HepG2 (cell line): ENCODE data around the gene TAAR9. TPM values are rescaled to one million over a fixed set of nuclear protein-coding genes. Genes with fewer than 3 reads are reported as not detected.

Experiments used
- ATAC-seq: fragments of 200-7000 bp; cut with Tn5 transposase; 3 replicates; pipeline ENCODE4 v1.9.1; 2020; ENCODE audit warnings: mild to moderate bottlenecking, moderate library complexity
- BruUV-seq: library from RNA; stranded (reverse); fragments of 400-500 nt; replicated peaks from 2 replicates; lab custom pipeline; 2021; lab: Mats Ljungman, UMichigan
- CTCF ChIA-PET: fragments of 300-600 bp; formaldehyde crosslinking; extraction: SDS; loops from one replicate; lab custom pipeline; 2021; ENCODE audit warnings: low total read pairs, inconsistent platforms, low intra/inter-chr PET ratio; lab: Yijun Ruan, JAX
- POLR2A ChIA-PET: fragments of 350-600 bp; sonication (Branson Sonifier 250); formaldehyde crosslinking; loops from one replicate; lab custom pipeline; 2020; ENCODE audit warnings: antibody characterized with exemption, inconsistent platforms; lab: Yijun Ruan, JAX
- DNase-seq: peaks from one replicate; pipeline ENCODE4 v3.0.0-alpha.2; 2015; ENCODE audit warnings: low spot score
- FAIRE-seq: peaks from 3 replicates; lab custom pipeline; 2011; peaks lifted over from hg19 to GRCh38; lab: Jason Lieb, UNC
- H2AFZ ChIP-seq: one replicate; pipeline ENCODE4 v1.6.1; 2011; ENCODE audit warnings: low read length, inconsistent platforms
- H3K27ac ChIP-seq: fragments of 300-600 bp; 3 replicates; pipeline ENCODE4 v1.8.0; 2011; ENCODE audit warnings: mixed run types, mild to moderate bottlenecking, mixed read lengths, low read length, inconsistent platforms; ENCODE audit not compliant: insufficient read depth; ENCODE audit errors: extremely low read length
- H3K27me3 ChIP-seq, 2 experiments: fragments of 200-600 bp in 1 of 2; 2 replicates in 1 of 2; 3 replicates in 1 of 2; pipeline versions ENCODE4 v1.6.0 to v1.8.0; 2011; ENCODE audit warnings: low read length in 2 of 2, mild to moderate bottlenecking in 2 of 2, moderate library complexity in 2 of 2, inconsistent platforms in 1 of 2; ENCODE audit not compliant: insufficient read depth in 2 of 2, control insufficient read depth in 1 of 2
- H3K36me3 ChIP-seq, 2 experiments: fragments of 200-600 bp in 1 of 2; replicated peaks in 1 of 2; 2 replicates in 1 of 2; 3 replicates in 1 of 2; pipeline versions ENCODE4 v1.5.1 to v1.8.0; 2011; ENCODE audit warnings: low read length in 2 of 2, inconsistent platforms in 1 of 2; ENCODE audit not compliant: insufficient read depth in 2 of 2, control insufficient read depth in 1 of 2
- H3K4me1 ChIP-seq: 2 replicates; pipeline ENCODE4 v1.5.1; 2012; ENCODE audit warnings: low read length, inconsistent platforms; ENCODE audit not compliant: insufficient read depth
- H3K4me2 ChIP-seq: 2 replicates; pipeline ENCODE4 v1.6.0; 2011; ENCODE audit warnings: low read depth, low read length, inconsistent platforms
- H3K4me3 ChIP-seq, 3 experiments: fragments of 200-600 bp in 1 of 3; sonication (generic), shearing (Covaris generic) in 1 of 3; replicated peaks in 1 of 3; 2 replicates each; pipeline ENCODE4 v1.5.1; 2011 to 2016; ENCODE audit warnings: low read length in 3 of 3, inconsistent platforms in 2 of 3, low read depth in 2 of 3, mild to moderate bottlenecking in 2 of 3, control low read depth in 1 of 3, mixed read lengths in 1 of 3; ENCODE audit not compliant: insufficient read depth in 1 of 3
- H3K79me2 ChIP-seq: one replicate; pipeline ENCODE4 v1.6.1; 2011; ENCODE audit warnings: low read length, inconsistent platforms; ENCODE audit not compliant: insufficient read depth
- H3K9ac ChIP-seq: 2 replicates; pipeline ENCODE4 v1.6.0; 2011; ENCODE audit warnings: mild to moderate bottlenecking, low read depth, low read length, inconsistent platforms; ENCODE audit not compliant: insufficient read depth
- H3K9me3 ChIP-seq: 2 replicates; pipeline ENCODE4 v1.5.1; 2012; ENCODE audit warnings: mild to moderate bottlenecking, low read length
- H4K20me1 ChIP-seq: 2 replicates; pipeline ENCODE4 v1.6.0; 2011; ENCODE audit warnings: inconsistent platforms, mild to moderate bottlenecking, low read length, moderate library complexity; ENCODE audit not compliant: insufficient read depth
- CCAR2 ChIP-seq: fragments of 200-400 bp; formaldehyde crosslinking; optimal IDR thresholded peaks from 2 replicates; pipeline ENCODE3; 2018; ENCODE audit warnings: low read depth, mild to moderate bottlenecking, low read length, moderate library complexity
- KMT2B ChIP-seq: IDR thresholded peaks from 2 replicates; pipeline ENCODE4 v1.6.1; 2016; ENCODE audit warnings: missing genetic modification reagents, missing compliant biosample characterization
- MYC ChIP-seq: sonication (generic); formaldehyde crosslinking; IDR thresholded peaks from 2 replicates; pipeline ENCODE4 v1.9.0; 2021; ENCODE audit warnings: missing genetic modification reagents, borderline replicate concordance
- PRMT3 ChIP-seq: sonication (generic); formaldehyde crosslinking; IDR thresholded peaks from 2 replicates; pipeline ENCODE4 v1.8.1; 2022; ENCODE audit warnings: low read depth, mild to moderate bottlenecking, moderate library complexity, missing genetic modification reagents, borderline replicate concordance
- SRSF4 ChIP-seq: fragments of 200-400 bp; formaldehyde crosslinking; IDR thresholded peaks from one replicate; pipeline ENCODE4 v1.6.1; 2018; ENCODE audit warnings: mild to moderate bottlenecking, low read depth, low read length, moderate library complexity; ENCODE audit not compliant: poor library complexity, severe bottlenecking
- ZNF282 ChIP-seq: fragments of 450-650 bp; IDR thresholded peaks from 2 replicates; pipeline ENCODE4 v1.6.1; 2018; ENCODE audit not compliant: partially characterized antibody
- ZNF468 ChIP-seq: sonication (generic); formaldehyde crosslinking; IDR thresholded peaks from 2 replicates; pipeline ENCODE4 v1.8.0; 2022; ENCODE audit warnings: mild to moderate bottlenecking, moderate library complexity, missing genetic modification reagents
- ZNF589 ChIP-seq: sonication (generic); formaldehyde crosslinking; conservative IDR thresholded peaks from 2 replicates; pipeline ENCODE4 v1.8.0; 2022; ENCODE audit warnings: mild to moderate bottlenecking, moderate library complexity, missing genetic modification reagents
- ZNF644 ChIP-seq: IDR thresholded peaks from 2 replicates; pipeline ENCODE4 v1.6.1; 2016; ENCODE audit warnings: low read depth
- ZNF674 ChIP-seq: sonication (generic); formaldehyde crosslinking; IDR thresholded peaks from 2 replicates; pipeline ENCODE4 v1.5.0; 2020; ENCODE audit warnings: low read depth, mild to moderate bottlenecking, missing genetic modification reagents
- ZNF737 ChIP-seq: sonication (generic); formaldehyde crosslinking; IDR thresholded peaks from 2 replicates; pipeline ENCODE4 v1.5.0; 2020; ENCODE audit warnings: missing genetic modification reagents, mild to moderate bottlenecking, borderline replicate concordance
- ZNF749 ChIP-seq: sonication (generic); formaldehyde crosslinking; IDR thresholded peaks from 2 replicates; pipeline ENCODE4 v1.8.0; 2022; ENCODE audit warnings: mild to moderate bottlenecking, missing genetic modification reagents, moderate library complexity, borderline replicate concordance
- ZSCAN30 ChIP-seq: sonication (generic); formaldehyde crosslinking; IDR thresholded peaks from 2 replicates; pipeline ENCODE4 v1.5.0; 2020; ENCODE audit warnings: mild to moderate bottlenecking, missing genetic modification reagents
- WGBS: methylation state at CpG from one replicate; pipeline ENCODE4 v1.1.6; 2017; ENCODE audit warnings: low lambda C conversion rate; 5-methylcytosine and 5-hydroxymethylcytosine counted together
- in situ Hi-C: cut with HindIII; loops from 2 replicates; pipeline ENCODE4 v1.10.0; 2017; ENCODE audit warnings: low pct_unique_long_range_greater_than_20kb; ENCODE audit not compliant: extremely low pct_ligation_motif_present
- intact Hi-C: fragments of 100-400 bp; cut with micrococcal nuclease; formaldehyde crosslinking; loops from one replicate; pipeline ENCODE4 v1.10.0; 2022; ENCODE audit not compliant: unreplicated experiment
- polyA plus RNA-seq, 8 experiments: library from polyadenylated mRNA; depleted of rRNA in 3 of 8; stranded (reverse) in 7 of 8; unstranded in 1 of 8; fragments of >200 nt; fragmentation: Illumina TruSeq in 4 of 8; extraction: Trizol in 4 of 8; gene quantifications; 2 replicates each; pipeline versions ENCODE4 v1.2.1 to v1.2.3, GENCODE V29; 2011 to 2016; ENCODE audit warnings: low read depth in 4 of 8, missing spikeins in 1 of 8, mixed read lengths in 1 of 8; ENCODE audit not compliant: insufficient read depth in 1 of 8
- total RNA-seq, 5 experiments: library from RNA; depleted of rRNA; stranded (reverse); fragments of >200 nt; fragmentation: Illumina TruSeq; extraction: Trizol; gene quantifications; 2 replicates each; pipeline ENCODE4 v1.2.3, GENCODE V29; 2016; ENCODE audit warnings: low read depth in 1 of 5
- TF ChIP-seq, protein P1 (sequence below): sonication (generic); formaldehyde crosslinking; IDR thresholded peaks from 2 replicates; pipeline ENCODE4 v1.4.0; 2020; ENCODE audit warnings: mild to moderate bottlenecking, missing genetic modification reagents
- TF ChIP-seq, protein P2 (sequence below): sonication (generic); formaldehyde crosslinking; IDR thresholded peaks from 2 replicates; pipeline ENCODE4 v1.4.0; 2020; ENCODE audit warnings: missing genetic modification reagents, borderline replicate concordance
- TF ChIP-seq, protein P3 (sequence below): sonication (generic); formaldehyde crosslinking; IDR thresholded peaks from 2 replicates; pipeline ENCODE4 v1.8.0; 2022; ENCODE audit warnings: mild to moderate bottlenecking, missing genetic modification reagents, moderate library complexity
- TF ChIP-seq, protein P4 (sequence below): IDR thresholded peaks from 2 replicates; pipeline ENCODE4 v1.6.1; 2016

The TAAR9 gene
- total and polyA plus RNA-seq, 2 of the 13 experiments (the other 11 are each of a cell fraction or from before 2014, with no cell fraction given), result 0.07 TPM; not detected in 1

DNA sequence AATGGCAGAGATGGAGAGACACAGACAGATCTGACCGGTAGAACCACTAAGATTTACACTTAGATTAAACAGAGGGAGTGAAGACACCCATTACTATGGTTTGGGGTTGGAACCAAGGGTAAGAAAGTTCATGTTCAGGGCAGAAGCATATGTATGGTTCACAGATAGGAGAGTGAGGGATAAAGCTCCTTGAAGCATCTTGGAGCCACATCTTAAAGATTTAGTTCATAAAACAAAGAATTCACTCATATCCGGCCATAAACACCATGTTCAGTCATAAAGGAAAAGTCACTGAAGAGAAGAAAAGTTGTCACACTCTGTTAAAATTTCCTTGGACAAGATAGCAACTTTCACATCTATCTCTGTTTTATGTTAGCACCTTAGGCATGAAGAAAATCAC is 43.1 kb upstream of the TAAR9 start:
- Histone ChIP-seq H3K4me2 (no peak overlapping the region), H3K9me3 (no peaks in the 10 kb centered on the region), H2AFZ (no peak overlapping the region), H3K79me2 (peaks cover 3% of the 10 kb centered on the region), H3K9ac (no peak overlapping the region), H3K27ac (no peak overlapping the region), H3K36me3 (peaks cover 8 to 29% of the 10 kb centered on the region in 2 experiments), H4K20me1 (0 out of 2 replicates have a peak, but pooled peaks cover 3% of the 10 kb centered on the region), H3K4me3 (no peak overlapping the region), H3K27me3 (no peaks in the 10 kb centered on the region), H3K4me1 (peaks cover 6% of the 10 kb centered on the region; the same call in 1 of the 2 replicates)
- WGBS, result 90% methylated on average over 2 of the region's 2 CpGs
- BruUV-seq, result no TSS peak
- CTCF ChIA-PET, result no interaction called here
- POLR2A ChIA-PET, result interaction anchor here (0.5 kb wide), 1 partner anchor 317 kb away, joined by 3 read pairs; no protein-coding TSS in a partner anchor
- no peak for ATAC-seq
- intact Hi-C loops, result no loop called here
- no peak for FAIRE-seq
- in situ Hi-C loops, result no loop called here
- no peak for DNase-seq
- TF ChIP-seq, protein P1, sequence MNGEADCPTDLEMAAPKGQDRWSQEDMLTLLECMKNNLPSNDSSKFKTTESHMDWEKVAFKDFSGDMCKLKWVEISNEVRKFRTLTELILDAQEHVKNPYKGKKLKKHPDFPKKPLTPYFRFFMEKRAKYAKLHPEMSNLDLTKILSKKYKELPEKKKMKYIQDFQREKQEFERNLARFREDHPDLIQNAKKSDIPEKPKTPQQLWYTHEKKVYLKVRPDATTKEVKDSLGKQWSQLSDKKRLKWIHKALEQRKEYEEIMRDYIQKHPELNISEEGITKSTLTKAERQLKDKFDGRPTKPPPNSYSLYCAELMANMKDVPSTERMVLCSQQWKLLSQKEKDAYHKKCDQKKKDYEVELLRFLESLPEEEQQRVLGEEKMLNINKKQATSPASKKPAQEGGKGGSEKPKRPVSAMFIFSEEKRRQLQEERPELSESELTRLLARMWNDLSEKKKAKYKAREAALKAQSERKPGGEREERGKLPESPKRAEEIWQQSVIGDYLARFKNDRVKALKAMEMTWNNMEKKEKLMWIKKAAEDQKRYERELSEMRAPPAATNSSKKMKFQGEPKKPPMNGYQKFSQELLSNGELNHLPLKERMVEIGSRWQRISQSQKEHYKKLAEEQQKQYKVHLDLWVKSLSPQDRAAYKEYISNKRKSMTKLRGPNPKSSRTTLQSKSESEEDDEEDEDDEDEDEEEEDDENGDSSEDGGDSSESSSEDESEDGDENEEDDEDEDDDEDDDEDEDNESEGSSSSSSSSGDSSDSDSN (CRISPR knock-in tag), result no peak
- TF ChIP-seq SRSF4 (no peak), ZNF468 (CRISPR knock-in tag) (no peak), KMT2B (no peak), ZNF282 (no peak), MYC (no peak), PRMT3 (CRISPR knock-in tag) (no peak), CCAR2 (no peak), ZNF674 (CRISPR knock-in tag) (no peak), ZSCAN30 (CRISPR knock-in tag) (no peak), ZNF737 (no peak), ZNF589 (CRISPR knock-in tag) (no peak), ZNF644 (no peak), ZNF749 (CRISPR knock-in tag) (no peak)
- TF ChIP-seq, protein P2, sequence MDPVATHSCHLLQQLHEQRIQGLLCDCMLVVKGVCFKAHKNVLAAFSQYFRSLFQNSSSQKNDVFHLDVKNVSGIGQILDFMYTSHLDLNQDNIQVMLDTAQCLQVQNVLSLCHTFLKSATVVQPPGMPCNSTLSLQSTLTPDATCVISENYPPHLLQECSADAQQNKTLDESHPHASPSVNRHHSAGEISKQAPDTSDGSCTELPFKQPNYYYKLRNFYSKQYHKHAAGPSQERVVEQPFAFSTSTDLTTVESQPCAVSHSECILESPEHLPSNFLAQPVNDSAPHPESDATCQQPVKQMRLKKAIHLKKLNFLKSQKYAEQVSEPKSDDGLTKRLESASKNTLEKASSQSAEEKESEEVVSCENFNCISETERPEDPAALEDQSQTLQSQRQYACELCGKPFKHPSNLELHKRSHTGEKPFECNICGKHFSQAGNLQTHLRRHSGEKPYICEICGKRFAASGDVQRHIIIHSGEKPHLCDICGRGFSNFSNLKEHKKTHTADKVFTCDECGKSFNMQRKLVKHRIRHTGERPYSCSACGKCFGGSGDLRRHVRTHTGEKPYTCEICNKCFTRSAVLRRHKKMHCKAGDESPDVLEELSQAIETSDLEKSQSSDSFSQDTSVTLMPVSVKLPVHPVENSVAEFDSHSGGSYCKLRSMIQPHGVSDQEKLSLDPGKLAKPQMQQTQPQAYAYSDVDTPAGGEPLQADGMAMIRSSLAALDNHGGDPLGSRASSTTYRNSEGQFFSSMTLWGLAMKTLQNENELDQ (CRISPR knock-in tag), result no peak
- TF ChIP-seq, protein P3, sequence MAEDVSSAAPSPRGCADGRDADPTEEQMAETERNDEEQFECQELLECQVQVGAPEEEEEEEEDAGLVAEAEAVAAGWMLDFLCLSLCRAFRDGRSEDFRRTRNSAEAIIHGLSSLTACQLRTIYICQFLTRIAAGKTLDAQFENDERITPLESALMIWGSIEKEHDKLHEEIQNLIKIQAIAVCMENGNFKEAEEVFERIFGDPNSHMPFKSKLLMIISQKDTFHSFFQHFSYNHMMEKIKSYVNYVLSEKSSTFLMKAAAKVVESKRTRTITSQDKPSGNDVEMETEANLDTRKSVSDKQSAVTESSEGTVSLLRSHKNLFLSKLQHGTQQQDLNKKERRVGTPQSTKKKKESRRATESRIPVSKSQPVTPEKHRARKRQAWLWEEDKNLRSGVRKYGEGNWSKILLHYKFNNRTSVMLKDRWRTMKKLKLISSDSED, result no peak
- TF ChIP-seq, protein P4, sequence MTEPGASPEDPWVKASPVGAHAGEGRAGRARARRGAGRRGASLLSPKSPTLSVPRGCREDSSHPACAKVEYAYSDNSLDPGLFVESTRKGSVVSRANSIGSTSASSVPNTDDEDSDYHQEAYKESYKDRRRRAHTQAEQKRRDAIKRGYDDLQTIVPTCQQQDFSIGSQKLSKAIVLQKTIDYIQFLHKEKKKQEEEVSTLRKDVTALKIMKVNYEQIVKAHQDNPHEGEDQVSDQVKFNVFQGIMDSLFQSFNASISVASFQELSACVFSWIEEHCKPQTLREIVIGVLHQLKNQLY (CRISPR knock-in tag), result no peak
